ENCODE measurements around the gene FAM222B.

DNA sequence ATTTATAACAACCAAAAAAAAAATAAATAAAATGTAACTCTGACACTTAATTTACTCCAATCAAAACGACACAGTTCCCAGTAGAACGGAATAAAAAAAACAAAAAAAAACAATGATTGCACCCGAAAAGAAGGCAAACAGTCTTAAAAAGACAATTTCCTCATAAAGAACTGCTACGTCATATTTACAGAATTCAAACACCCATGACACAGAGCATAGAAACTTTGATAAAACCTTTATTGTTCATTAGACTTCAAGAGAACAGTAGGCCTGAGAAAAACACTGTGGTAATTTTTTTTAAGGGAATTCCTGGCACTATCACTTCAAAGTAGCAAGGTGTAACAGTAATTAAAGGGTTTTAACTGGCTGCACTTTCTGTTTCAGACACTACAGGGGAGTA lies 26.1 kb downstream of the FAM222B start:
- TF ChIP-seq CHD4 (IDR thresholded peaks at IDR 0.05; ENCODE audit: insufficient read depth, insufficient replicate concordance, low read depth, low read length, poor library complexity, severe bottlenecking) (no peak), ETV5 (CRISPR knock-in tag; IDR thresholded peaks at IDR 0.05; ENCODE audit: low read depth) (no peak), FOS (IDR thresholded peaks at IDR 0.05; ENCODE audit: extremely low read depth, insufficient read length) (no peak), GATA2 (CRISPR knock-in tag; IDR thresholded peaks at IDR 0.05) (no peak), TEAD1 (CRISPR knock-in tag; IDR thresholded peaks at IDR 0.05) (no peak), ZNF165 (CRISPR knock-in tag; IDR thresholded peaks at IDR 0.05; ENCODE audit: borderline replicate concordance) (no peak), NFYB (IDR thresholded peaks at IDR 0.05; ENCODE audit: extremely low read depth, insufficient read length) (no peak)
- TF ChIP-seq, protein P1, sequence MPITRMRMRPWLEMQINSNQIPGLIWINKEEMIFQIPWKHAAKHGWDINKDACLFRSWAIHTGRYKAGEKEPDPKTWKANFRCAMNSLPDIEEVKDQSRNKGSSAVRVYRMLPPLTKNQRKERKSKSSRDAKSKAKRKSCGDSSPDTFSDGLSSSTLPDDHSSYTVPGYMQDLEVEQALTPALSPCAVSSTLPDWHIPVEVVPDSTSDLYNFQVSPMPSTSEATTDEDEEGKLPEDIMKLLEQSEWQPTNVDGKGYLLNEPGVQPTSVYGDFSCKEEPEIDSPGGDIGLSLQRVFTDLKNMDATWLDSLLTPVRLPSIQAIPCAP (CRISPR knock-in tag; IDR thresholded peaks at IDR 0.05; ENCODE audit: borderline replicate concordance) = no peak

All from K562 (cell line).